T-helper 1 cell (primary cell): ENCODE measurements around the gene FADS1.

ENCODE experiments used
- DNase-seq, 5 donors: peaks; one replicate each; pipeline ENCODE4 v3.0.0-alpha.2; 2012 to 2020

Gene FADS1

GRCh38 chr11:61793829-61794204 lies 23.0 kb downstream of the FADS1 start:
- no peak for DNase-seq

DNA sequence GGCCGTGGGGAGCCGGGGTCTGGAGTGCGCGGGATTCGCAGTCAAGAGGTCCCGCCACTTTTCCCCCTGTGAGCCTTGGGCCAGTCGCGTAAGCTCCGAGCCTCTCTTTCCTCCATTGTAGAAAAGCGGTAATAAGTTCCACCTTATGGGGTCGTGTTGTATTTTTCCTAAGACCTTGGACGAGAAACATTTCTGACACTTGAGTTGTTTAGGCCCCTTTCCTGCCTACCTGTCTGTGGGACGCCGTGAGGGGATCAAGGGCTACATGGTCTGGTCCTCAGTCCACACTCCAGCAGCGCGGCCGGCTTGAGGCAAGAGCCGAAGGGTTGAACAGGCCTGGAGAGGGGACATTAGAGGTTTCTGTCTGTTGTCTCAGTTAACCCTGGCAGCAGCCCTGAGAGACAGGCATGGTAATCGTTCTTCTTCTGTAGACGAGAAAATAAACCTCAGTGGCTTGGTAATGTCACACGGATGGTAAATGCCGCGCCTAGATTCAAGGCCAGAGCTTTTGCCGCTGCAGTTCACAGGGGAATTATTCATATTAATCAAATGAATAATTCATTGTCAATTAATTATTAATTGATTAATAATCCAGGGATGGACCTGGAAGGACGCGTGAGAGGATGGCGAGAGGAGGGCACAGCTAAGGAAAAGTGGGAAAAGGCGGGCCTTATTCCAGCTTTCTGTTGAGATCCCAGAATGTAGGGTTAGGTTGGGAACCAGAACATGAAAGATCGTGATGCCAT lies 23.5 kb downstream of the FADS1 start:
- DNase-seq, result no peak

DNA sequence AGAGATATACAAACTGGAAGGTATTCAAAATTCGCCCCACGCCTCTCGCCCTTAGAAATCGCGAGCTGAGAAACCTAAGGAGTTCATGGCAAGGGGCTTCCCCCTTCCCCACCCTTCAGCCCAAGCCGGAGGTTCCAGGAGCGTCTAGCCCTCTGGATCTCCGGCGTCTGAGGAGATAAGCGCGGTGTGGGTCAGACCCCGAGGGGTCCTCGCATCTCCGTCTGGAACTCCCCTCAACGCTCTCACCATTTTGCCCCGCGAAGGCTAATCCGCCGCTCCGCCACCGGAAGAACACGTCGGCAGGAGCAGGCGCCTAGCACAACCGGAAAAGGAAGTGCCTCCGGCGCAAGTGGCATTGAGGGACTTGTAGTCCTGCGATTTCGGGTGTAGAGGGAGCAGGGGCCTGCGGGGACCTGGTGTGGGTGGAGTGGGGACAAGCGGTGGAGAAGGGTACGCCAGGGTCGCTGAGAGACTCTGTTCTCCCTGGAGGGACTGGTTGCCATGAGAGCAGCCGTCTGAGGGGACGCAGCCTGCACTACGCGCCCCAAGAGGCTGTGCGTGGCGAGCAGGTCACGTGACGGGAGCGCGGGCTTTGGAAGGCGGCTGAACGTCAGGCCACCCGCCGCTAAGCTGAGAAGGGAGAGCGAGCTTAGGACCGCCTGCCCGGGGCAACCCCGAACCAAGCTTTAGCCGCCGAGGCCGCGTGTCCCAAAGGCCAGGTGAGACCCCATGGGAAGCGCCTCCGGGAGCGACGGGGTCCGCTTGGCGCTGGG lies 24.3 kb downstream of the FADS1 start, which contains the start of the genes FEN1 and TMEM258:
Gene FEN1, plus strand, starts transcription at position 602 of the 773 bp plus-strand sequence. CDS start 2,451 bp downstream, outside the sequence.
Gene TMEM258, minus strand, starts transcription at position 290 of the 773 bp plus-strand sequence. Its CDS starts 41 bp downstream, at position 249.
- peak; percentile 73 to 92 (median 82) for DNase-seq

- peak in 2 of 5 donors; percentile 38 to 58 for DNase-seq
Measured at GRCh38 chr11:61791737-61792309, 25.0 kb downstream of the FADS1 start.

DNA sequence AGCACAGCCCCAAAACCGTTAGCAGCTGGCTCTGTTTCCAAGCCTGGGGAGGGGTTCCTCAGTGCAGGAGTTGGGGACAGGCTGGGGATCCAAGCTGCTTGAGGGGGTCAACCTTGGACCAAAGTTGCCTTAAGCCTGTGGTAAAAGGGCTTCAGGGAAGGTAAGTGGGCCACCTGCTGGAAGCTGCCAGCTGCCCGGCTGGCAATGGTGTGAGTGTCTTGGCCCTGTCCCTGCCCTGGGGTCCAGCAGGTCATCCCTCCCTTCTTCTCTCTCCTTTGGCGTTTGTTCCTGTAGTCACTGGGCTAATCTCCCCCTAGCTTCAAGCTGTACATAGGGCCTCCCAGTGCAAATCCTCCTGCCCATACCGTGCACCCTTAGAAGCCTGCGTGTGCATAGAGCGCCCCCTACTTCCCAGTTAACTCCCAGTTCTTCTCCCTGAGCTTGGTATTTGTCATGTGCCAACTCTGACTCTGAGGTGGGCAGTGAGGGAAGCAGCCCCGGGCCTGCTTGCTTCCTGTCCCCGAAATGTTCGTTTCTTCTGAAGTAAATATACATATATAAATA lies 28.8 kb downstream of the FADS1 start:
- peak in 1 of 5 donors; percentile 23 for DNase-seq

GRCh38 chr11:61785837-61786402 lies 30.9 kb downstream of the FADS1 start:
- no peak for DNase-seq

- DNase-seq, result no peak
Measured at GRCh38 chr11:61784506-61784805, 32.3 kb downstream of the FADS1 start.

GRCh38 chr11:61783717-61784505 lies 32.9 kb downstream of the FADS1 start:
- no peak for DNase-seq

DNA sequence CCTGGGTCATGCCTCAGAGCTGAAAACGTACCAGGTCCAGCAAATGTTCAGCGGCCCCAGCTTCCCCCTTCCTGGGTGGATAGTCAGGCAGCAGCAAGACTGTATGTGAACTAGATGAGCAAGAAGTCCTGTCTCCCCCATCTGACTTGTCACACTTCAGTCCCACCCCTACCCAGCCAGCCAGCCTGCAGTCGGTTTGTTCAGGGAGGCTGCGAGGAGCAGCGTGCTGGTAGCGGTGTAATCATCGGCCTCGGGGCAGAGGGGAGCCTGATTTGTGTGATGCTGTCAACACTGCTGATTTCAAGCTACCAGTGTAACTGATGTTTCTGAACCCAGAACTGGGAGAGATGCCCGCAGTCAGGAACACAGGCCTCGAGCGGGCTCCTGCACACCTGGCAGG lies 34.0 kb downstream of the FADS1 start:
- DNase-seq, result no peak

- no peak for DNase-seq
Measured at GRCh38 chr11:61782299-61782698, 34.5 kb downstream of the FADS1 start.

- no peak for DNase-seq
Measured at GRCh38 chr11:61781585-61781984, 35.2 kb downstream of the FADS1 start.

DNA sequence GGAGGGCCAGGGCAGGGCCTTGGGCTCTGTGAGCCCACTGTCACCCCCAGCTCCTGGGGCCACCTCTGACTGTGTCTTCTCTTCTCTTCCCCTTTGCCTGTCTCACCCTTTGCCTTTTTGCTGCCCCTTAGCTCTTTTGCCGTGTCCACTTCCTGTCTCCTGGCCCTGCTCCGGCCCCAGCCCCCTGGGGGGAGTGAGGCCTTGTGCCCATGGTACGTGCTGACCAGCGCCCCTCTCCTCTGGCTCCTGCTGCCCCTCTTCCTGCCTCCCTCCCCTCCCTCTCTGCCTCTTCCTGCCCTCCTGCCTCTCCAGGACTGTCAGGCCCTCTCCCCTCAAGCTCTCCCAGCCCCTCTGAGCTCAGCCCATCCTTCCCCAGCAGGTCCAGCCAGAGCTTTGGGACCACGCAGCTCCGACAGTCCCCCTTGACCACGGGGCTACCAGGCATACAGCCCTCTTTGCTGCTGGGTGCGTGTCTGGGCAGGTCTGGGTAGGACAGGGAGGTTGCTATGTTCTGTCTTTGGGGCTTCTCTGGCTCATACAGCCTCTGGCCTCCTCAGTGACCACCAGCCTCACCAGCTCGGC lies 36.1 kb downstream of the FADS1 start:
- no peak for DNase-seq

DNA sequence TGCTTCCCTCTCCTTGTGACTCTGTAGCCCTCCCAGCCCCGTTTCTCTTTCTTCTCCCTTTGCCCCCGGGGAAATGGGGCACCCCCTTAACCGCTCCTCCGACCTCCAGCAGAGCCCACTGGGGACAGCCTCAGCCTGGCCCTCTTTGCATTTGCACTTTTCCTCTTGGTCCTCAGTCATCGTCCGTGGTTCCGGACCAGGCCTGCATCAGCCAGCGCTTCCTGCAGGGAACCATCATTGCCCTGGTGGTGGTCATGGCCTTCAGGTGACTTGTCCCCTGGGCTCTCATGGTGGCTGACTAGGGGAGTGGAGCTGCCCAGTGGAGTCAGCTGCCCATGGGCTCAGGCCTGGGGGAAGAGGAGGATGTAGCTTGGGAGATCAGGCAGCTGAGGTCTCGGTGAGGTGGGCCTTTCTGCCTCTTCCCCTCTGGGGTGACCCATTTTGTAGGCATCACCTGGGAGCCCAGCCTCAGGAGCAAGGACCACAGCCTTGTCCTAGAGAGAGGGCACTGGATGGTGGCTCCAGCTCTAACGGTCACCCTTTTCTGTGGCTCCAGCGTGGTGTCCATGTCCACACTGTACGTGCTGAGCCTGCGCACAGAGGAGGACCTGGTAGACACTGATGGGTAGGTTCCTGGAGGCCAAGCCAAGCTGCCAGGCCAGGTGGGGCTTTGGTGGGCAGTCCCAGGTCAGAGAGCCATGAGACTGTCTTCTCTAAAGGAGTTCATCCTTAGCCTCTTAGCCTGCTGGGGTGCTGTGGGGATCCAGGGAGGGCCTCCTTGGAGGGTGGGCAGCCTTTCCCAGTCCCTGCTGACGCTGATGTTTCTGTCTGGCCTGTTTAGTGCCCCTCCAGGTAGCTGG lies 36.9 kb downstream of the FADS1 start:
- DNase-seq, result no peak

GRCh38 chr11:61778920-61779650 lies 37.7 kb downstream of the FADS1 start:
- no peak for DNase-seq

DNA sequence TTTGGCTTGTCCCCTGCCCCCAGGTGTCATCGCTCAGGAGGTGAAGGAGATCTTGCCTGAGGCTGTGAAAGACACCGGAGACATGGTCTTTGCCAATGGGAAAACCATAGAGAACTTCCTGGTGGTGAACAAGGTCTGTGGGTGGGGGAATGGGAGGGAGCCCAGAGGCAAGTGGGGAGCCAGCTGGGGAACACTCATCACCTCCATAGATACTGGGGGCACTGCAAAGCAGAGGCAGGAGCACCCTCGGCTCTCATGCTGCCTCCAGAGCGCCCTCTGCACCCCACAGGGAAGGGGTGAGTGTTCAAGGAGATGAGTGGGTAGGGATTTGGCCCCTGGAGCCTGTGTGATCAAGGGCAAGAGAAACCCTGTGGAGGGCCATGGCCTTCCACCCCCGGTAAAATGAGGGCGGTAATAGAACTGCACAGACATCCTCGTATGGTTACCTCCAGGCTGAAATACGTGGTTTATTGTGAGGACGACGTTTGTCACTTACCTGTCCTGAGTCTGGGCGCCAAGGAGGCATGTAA lies 38.4 kb downstream of the FADS1 start:
- DNase-seq, result no peak

DNA sequence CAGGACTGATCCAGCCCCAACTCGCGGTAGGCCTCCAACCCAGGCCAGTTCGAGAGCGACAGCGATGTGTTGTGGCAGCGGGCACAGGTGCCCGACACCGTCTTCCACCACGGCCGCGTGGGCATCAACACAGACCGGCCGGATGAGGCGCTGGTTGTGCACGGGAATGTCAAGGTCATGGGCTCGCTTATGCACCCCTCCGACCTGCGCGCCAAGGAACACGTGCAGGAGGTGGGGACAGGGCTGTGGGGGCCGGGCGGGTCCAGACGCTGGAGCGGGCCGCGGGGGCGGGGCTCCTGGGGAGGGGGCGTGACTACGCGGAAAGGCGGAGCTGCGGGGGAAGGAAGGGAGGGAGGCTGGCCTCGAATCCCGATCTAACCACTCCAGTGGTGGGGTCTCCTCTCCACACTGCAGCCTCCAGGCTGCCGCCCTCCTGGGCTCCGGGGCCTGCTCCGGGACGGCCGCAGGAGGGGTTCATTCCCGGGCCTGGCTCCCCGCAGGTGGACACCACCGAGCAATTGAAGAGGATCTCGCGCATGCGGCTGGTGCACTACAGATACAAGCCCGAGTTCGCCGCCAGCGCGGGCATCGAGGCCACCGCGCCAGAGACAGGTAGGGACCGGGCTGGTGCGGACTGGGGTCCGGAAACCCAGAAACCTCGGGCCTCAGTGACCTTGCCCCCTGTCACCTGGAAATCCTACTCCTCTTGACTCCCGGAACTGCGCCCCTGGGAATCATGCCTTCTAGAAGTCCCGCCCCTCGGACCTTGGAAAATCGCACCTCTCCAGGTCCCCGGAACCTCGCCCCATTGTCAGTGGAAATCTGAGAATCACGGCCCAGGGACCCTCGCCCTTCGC lies 39.3 kb downstream of the FADS1 start:
- DNase-seq, result peak; percentile 38 to 62 (median 60)

DNA sequence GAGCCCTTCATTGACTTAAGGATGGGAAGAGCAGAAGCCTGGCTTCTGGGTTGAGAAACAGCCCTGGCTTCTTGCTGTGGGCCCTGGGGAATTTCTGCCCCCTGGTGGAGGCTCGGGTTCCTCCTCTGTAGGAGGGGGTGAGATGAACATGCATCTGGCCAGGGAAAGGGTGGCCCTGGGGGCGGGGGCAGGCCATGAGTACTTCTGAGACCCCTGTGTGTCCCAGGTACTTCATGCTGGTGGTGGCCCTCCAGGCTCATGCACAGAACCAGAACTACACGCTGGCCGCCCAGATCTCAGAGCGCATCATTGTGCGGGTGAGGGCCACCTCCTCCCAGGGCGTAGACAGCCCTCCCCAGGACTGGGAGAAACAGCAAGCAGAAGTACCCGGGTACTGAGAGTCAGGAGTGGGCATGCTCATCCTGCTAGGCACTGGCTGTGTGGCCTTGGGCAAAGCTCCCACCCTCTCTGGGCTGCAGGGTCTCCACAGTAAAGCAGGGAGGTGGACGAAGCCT lies 40.2 kb downstream of the FADS1 start:
- DNase-seq, result peak in 3 of 5 donors; percentile 27 to 62 (median 27)
